GM12878 (cell line): ENCODE measurements around the gene LSM14B. TPM values are rescaled to one million over a fixed set of nuclear protein-coding genes. Genes with fewer than 3 reads are reported as not detected.

Source experiments
- ATAC-seq: fragments of 200-7000 bp; cut with Tn5 transposase; 3 replicates; pipeline ENCODE4 v1.9.1; 2020; ENCODE audit warnings: mild to moderate bottlenecking, moderate library complexity
- BruUV-seq: library from RNA; stranded (reverse); fragments of 400-500 nt; replicated peaks from 2 replicates; lab custom pipeline; 2021; lab: Mats Ljungman, UMichigan
- CTCF ChIA-PET: fragments of 300-600 bp; sonication (Branson Sonifier 250); formaldehyde crosslinking; extraction: SDS; loops from one replicate; lab custom pipeline; 2021; ENCODE audit warnings: inconsistent platforms; lab: Yijun Ruan, JAX
- POLR2A ChIA-PET: fragments of 350-600 bp; formaldehyde crosslinking; extraction: SDS; loops from one replicate; lab custom pipeline; 2021; ENCODE audit warnings: inconsistent platforms; lab: Charles Lee
- RAD21 ChIA-PET: fragments of 300-600 bp; sonication (Branson Sonifier 250); formaldehyde crosslinking; loops from one replicate; lab custom pipeline; 2023; ENCODE audit warnings: antibody characterized with exemption; ENCODE audit not compliant: unreplicated experiment; lab: Charles Lee
- SMC1A ChIA-PET: fragments of 300-600 bp; sonication (Branson Sonifier 250); formaldehyde crosslinking; loops from one replicate; lab custom pipeline; 2023; ENCODE audit not compliant: unreplicated experiment, uncharacterized antibody; lab: Charles Lee
- DNase-seq: peaks from one replicate; pipeline ENCODE4 v3.0.0-alpha.2; 2011; ENCODE audit warnings: low read depth, low spot score
- FAIRE-seq: peaks from 3 replicates; lab custom pipeline; 2011; peaks lifted over from hg19 to GRCh38; lab: Jason Lieb, UNC
- H2AFZ ChIP-seq: 2 replicates; pipeline ENCODE4 v1.6.0; 2011; ENCODE audit warnings: low read depth, low read length, control low read depth; ENCODE audit not compliant: control insufficient read depth
- H3K27ac ChIP-seq: 2 replicates; pipeline ENCODE4 v1.5.1; 2011; ENCODE audit warnings: control low read depth; ENCODE audit not compliant: control insufficient read depth, insufficient read depth
- H3K27me3 ChIP-seq, 2 experiments: replicated peaks in 1 of 2; 2 replicates each; pipeline versions ENCODE4 v1.6.0 to v1.6.1; 2011; ENCODE audit warnings: low read length in 1 of 2; ENCODE audit not compliant: control insufficient read depth in 2 of 2, insufficient read depth in 2 of 2
- H3K36me3 ChIP-seq, 2 experiments: 2 replicates each; pipeline ENCODE4 v1.5.1; 2011; ENCODE audit warnings: low read length in 1 of 2; ENCODE audit not compliant: control insufficient read depth in 2 of 2, insufficient read depth in 2 of 2
- H3K4me1 ChIP-seq: 2 replicates; pipeline ENCODE4 v1.6.1; 2011; ENCODE audit warnings: mild to moderate bottlenecking, low read length, moderate library complexity, mixed read lengths; ENCODE audit not compliant: control insufficient read depth, insufficient read depth
- H3K4me2 ChIP-seq: 2 replicates; pipeline ENCODE4 v1.6.0; 2011; ENCODE audit warnings: control low read depth; ENCODE audit not compliant: control insufficient read depth, insufficient read depth
- H3K4me3 ChIP-seq: fragments of 200-600 bp; sonication (generic); 2 replicates; pipeline ENCODE4 v1.5.1; 2016
- H3K79me2 ChIP-seq: 2 replicates; pipeline ENCODE4 v1.6.0; 2011; ENCODE audit warnings: low read length; ENCODE audit not compliant: control insufficient read depth, insufficient read depth
- H3K9ac ChIP-seq: 2 replicates; pipeline ENCODE4 v1.8.0; 2011; ENCODE audit warnings: low read length, control low read depth, mixed read lengths; ENCODE audit not compliant: control insufficient read depth, insufficient read depth
- H3K9me3 ChIP-seq: replicated peaks from 3 replicates; pipeline ENCODE4 v1.5.1; 2011; ENCODE audit warnings: mild to moderate bottlenecking, low read length; ENCODE audit not compliant: control insufficient read depth, insufficient read depth
- H4K20me1 ChIP-seq: 2 replicates; pipeline ENCODE4 v1.6.0; 2011; ENCODE audit not compliant: control insufficient read depth, insufficient read depth
- ASH2L ChIP-seq: fragments of 300-600, 200-600 bp; sonication (generic); IDR thresholded peaks from 2 replicates; pipeline ENCODE4 v1.6.1; 2017; ENCODE audit warnings: low read depth, mild to moderate bottlenecking, borderline replicate concordance
- BRCA1 ChIP-seq: IDR thresholded peaks from 2 replicates; pipeline ENCODE4 v1.6.1; 2011; ENCODE audit warnings: low read depth, low read length, improper control_type of control experiment
- CEBPB ChIP-seq, 2 experiments: fragments of 150-350 bp in 1 of 2; IDR thresholded peaks; 2 replicates each; pipeline ENCODE4 v1.6.1; 2012 to 2014; ENCODE audit warnings: low read depth in 2 of 2, low read length in 2 of 2, borderline replicate concordance in 1 of 2, inconsistent platforms in 1 of 2
- ELK1 ChIP-seq: IDR thresholded peaks from 2 replicates; pipeline ENCODE4 v1.6.1; 2012; ENCODE audit warnings: low read depth, low read length, improper control_type of control experiment
- FOS ChIP-seq: IDR thresholded peaks from 3 replicates; pipeline ENCODE4 v1.6.1; 2011; ENCODE audit warnings: borderline replicate concordance; ENCODE audit not compliant: insufficient read length; ENCODE audit errors: extremely low read depth
- HCFC1 ChIP-seq: fragments of 150-350 bp; IDR thresholded peaks from 2 replicates; pipeline ENCODE4 v1.6.1; 2014; ENCODE audit warnings: low read length
- JUND ChIP-seq: IDR thresholded peaks from 2 replicates; pipeline ENCODE4 v1.6.1; 2012; ENCODE audit warnings: low read depth, mild to moderate bottlenecking, low read length, improper control_type of control experiment, moderate library complexity
- KLF5 ChIP-seq: fragments of 450-650 bp; IDR thresholded peaks from 2 replicates; pipeline ENCODE4 v1.6.1; 2014; ENCODE audit warnings: mild to moderate bottlenecking; ENCODE audit not compliant: partially characterized antibody
- MTA3 ChIP-seq: IDR thresholded peaks from 2 replicates; pipeline ENCODE4 v1.6.1; 2012; ENCODE audit warnings: low read length, inconsistent platforms, borderline replicate concordance
- SP1 ChIP-seq: IDR thresholded peaks from one replicate; pipeline ENCODE4 v1.6.1; 2011; ENCODE audit warnings: low read depth, low read length
- SUZ12 ChIP-seq: fragments of 200-600 bp; sonication (generic); IDR thresholded peaks from one replicate; pipeline ENCODE4 v1.6.1; 2018; ENCODE audit warnings: antibody characterized with exemption, mild to moderate bottlenecking; ENCODE audit not compliant: unreplicated experiment
- USF2 ChIP-seq: IDR thresholded peaks from 2 replicates; pipeline ENCODE4 v1.6.1; 2011; ENCODE audit warnings: low read depth, low read length, improper control_type of control experiment, borderline replicate concordance
- WRNIP1 ChIP-seq: IDR thresholded peaks from 2 replicates; pipeline ENCODE4 v1.6.1; 2011; ENCODE audit warnings: low read depth, low read length, improper control_type of control experiment, borderline replicate concordance
- ZNF274 ChIP-seq: IDR thresholded peaks from one replicate; pipeline ENCODE4 v1.8.0; 2011; ENCODE audit not compliant: insufficient read length, insufficient read depth
- WGBS: methylation state at CpG from one replicate; pipeline ENCODE4 v1.1.6; 2016; ENCODE audit warnings: low lambda C conversion rate; ENCODE audit not compliant: insufficient replicate concordance, insufficient coverage; ENCODE audit errors: missing lambda C conversion rate; 5-methylcytosine and 5-hydroxymethylcytosine counted together
- in situ Hi-C: fragments of 300-500 bp; cut with MboI; formaldehyde crosslinking; loops from 9 replicates; pipeline ENCODE4 v1.14.3; 2018; ENCODE audit warnings: mixed read lengths
- intact Hi-C: fragments of 100-400 bp; cut with micrococcal nuclease; formaldehyde crosslinking; loops from one replicate; pipeline ENCODE4 v1.14.2; 2022; ENCODE audit not compliant: unreplicated experiment
- polyA plus RNA-seq, 11 experiments: library from polyadenylated mRNA; depleted of rRNA in 4 of 11; unstranded in 6 of 11; stranded (reverse) in 5 of 11; fragments of >200 nt; fragmentation: Nextera tagmentation in 4 of 11; fragmentation: Illumina TruSeq in 1 of 11; extraction: Ambion mirVana in 4 of 11; extraction: Trizol in 1 of 11; gene quantifications; 1 replicate in 1 of 11; 2 replicates in 10 of 11; pipeline versions ENCODE4 v1.2.1 to v1.2.3, GENCODE V29; 2011 to 2016; ENCODE audit warnings: inconsistent platforms in 2 of 11, missing spikeins in 2 of 11, low read depth in 1 of 11
- total RNA-seq, 4 experiments: library from RNA; depleted of rRNA in 3 of 4; stranded (reverse); fragments of >200 nt in 3 of 4; fragmentation: Illumina TruSeq in 1 of 4; extraction: Trizol in 1 of 4; gene quantifications; 2 replicates each; pipeline versions ENCODE4 v1.2.1 to v1.2.3, GENCODE V29; 2013 to 2021
- TF ChIP-seq, protein P1 (sequence below): fragments of 450-650 bp; IDR thresholded peaks from 2 replicates; pipeline ENCODE4 v1.6.1; 2017; ENCODE audit warnings: antibody characterized with exemption, mild to moderate bottlenecking, moderate library complexity
- TF ChIP-seq, protein P2 (sequence below): fragments of 450-650 bp; IDR thresholded peaks from 2 replicates; pipeline ENCODE4 v1.6.1; 2016; ENCODE audit warnings: mild to moderate bottlenecking
- TF ChIP-seq, protein P3 (sequence below): IDR thresholded peaks from 2 replicates; pipeline ENCODE4 v1.6.1; 2012; ENCODE audit warnings: low read length, inconsistent platforms

Gene LSM14B
- total and polyA plus RNA-seq, 10 of the 15 experiments (the other 5 are each of a cell fraction or from before 2014, with no cell fraction given): 0.56 to 34.3 (median 15.6) TPM

GRCh38 chr20:62126141-62126540 lies 3.9 kb downstream of the LSM14B start:
- ATAC-seq (no peak), FAIRE-seq (no peak), DNase-seq (no peak)
- no peak overlapping the region for H2AFZ ChIP-seq
- H4K20me1 ChIP-seq: peaks cover 10% of the 10 kb centered on the region
- no peaks in the 10 kb centered on the region for H3K9me3 ChIP-seq
- in situ Hi-C loops (loop anchor here (5.0 kb wide), 1 partner anchor 114 kb away; no protein-coding TSS in a partner anchor), intact Hi-C loops (loop anchor here (10.0 kb wide), 2 partner anchors 59 to 259 kb away; partner anchors contain the start of genes MTG2 and RPS21)
- ChIA-PET RAD21 (no interaction called here), CTCF (interaction anchor here (0.6 to 5.7 kb wide), 5 partner anchors 9 to 65 kb away, joined by 3 to 26 read pairs (median 3); no protein-coding TSS in a partner anchor), POLR2A (no interaction called here), SMC1A (interaction anchor here (1.8 to 1.9 kb wide), 2 partner anchors 12 to 91 kb away, joined by 3 to 4 read pairs; no protein-coding TSS in a partner anchor)
- BruUV-seq: TSS peak; percentile 39
- no peaks in the 10 kb centered on the region for H3K27me3 ChIP-seq
- peaks cover 8 to 32% of the 10 kb centered on the region in 2 experiments for H3K36me3 ChIP-seq
- H3K4me1 ChIP-seq: no peaks in the 10 kb centered on the region; the same call in none of the 2 replicates
- H3K4me3 ChIP-seq: no peak overlapping the region
- H3K27ac ChIP-seq: no peak overlapping the region
- no peak overlapping the region for H3K9ac ChIP-seq
- WGBS: 95% methylated on average over 18 of the region's 20 CpGs
- H3K79me2 ChIP-seq: peaks cover 21% of the 10 kb centered on the region
- no peak overlapping the region for H3K4me2 ChIP-seq
- no peak for TF ChIP-seq CEBPB (IDR thresholded peaks at IDR 0.05; ENCODE audit: borderline replicate concordance in 1 of 2, low read depth in 2 of 2, low read length in 2 of 2)
- no peak for TF ChIP-seq ZNF274
- TF ChIP-seq ELK1: no peak
- no peak for TF ChIP-seq ASH2L
- no peak for TF ChIP-seq KLF5
- no peak for TF ChIP-seq JUND
- TF ChIP-seq SP1: no peak
- TF ChIP-seq USF2: no peak
- TF ChIP-seq, protein P1, sequence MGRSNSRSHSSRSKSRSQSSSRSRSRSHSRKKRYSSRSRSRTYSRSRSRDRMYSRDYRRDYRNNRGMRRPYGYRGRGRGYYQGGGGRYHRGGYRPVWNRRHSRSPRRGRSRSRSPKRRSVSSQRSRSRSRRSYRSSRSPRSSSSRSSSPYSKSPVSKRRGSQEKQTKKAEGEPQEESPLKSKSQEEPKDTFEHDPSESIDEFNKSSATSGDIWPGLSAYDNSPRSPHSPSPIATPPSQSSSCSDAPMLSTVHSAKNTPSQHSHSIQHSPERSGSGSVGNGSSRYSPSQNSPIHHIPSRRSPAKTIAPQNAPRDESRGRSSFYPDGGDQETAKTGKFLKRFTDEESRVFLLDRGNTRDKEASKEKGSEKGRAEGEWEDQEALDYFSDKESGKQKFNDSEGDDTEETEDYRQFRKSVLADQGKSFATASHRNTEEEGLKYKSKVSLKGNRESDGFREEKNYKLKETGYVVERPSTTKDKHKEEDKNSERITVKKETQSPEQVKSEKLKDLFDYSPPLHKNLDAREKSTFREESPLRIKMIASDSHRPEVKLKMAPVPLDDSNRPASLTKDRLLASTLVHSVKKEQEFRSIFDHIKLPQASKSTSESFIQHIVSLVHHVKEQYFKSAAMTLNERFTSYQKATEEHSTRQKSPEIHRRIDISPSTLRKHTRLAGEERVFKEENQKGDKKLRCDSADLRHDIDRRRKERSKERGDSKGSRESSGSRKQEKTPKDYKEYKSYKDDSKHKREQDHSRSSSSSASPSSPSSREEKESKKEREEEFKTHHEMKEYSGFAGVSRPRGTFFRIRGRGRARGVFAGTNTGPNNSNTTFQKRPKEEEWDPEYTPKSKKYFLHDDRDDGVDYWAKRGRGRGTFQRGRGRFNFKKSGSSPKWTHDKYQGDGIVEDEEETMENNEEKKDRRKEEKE: no peak
- TF ChIP-seq, protein P2, sequence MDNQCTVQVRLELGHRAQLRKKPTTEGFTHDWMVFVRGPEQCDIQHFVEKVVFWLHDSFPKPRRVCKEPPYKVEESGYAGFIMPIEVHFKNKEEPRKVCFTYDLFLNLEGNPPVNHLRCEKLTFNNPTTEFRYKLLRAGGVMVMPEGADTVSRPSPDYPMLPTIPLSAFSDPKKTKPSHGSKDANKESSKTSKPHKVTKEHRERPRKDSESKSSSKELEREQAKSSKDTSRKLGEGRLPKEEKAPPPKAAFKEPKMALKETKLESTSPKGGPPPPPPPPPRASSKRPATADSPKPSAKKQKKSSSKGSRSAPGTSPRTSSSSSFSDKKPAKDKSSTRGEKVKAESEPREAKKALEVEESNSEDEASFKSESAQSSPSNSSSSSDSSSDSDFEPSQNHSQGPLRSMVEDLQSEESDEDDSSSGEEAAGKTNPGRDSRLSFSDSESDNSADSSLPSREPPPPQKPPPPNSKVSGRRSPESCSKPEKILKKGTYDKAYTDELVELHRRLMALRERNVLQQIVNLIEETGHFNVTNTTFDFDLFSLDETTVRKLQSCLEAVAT: no peak
- TF ChIP-seq HCFC1: no peak
- no peak for TF ChIP-seq FOS
- TF ChIP-seq WRNIP1: no peak
- TF ChIP-seq, protein P3, sequence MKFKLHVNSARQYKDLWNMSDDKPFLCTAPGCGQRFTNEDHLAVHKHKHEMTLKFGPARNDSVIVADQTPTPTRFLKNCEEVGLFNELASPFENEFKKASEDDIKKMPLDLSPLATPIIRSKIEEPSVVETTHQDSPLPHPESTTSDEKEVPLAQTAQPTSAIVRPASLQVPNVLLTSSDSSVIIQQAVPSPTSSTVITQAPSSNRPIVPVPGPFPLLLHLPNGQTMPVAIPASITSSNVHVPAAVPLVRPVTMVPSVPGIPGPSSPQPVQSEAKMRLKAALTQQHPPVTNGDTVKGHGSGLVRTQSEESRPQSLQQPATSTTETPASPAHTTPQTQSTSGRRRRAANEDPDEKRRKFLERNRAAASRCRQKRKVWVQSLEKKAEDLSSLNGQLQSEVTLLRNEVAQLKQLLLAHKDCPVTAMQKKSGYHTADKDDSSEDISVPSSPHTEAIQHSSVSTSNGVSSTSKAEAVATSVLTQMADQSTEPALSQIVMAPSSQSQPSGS: no peak
- no peak for TF ChIP-seq SUZ12
- no peak for TF ChIP-seq MTA3
- TF ChIP-seq BRCA1: no peak
